COLO668 (cell line): ENCODE measurements around the gene OSM.

Experiments
- DNase-seq: peaks from one replicate; lab custom pipeline; 2025; ENCODE audit not compliant: unreplicated experiment; lab: John Stamatoyannopoulos, UW

Gene OSM

GRCh38 chr22:30297991-30298701 is 31.5 kb upstream of the OSM start:
- no peak for DNase-seq

- DNase-seq: no peak
These were observed 30.8 kb upstream of the OSM start for GRCh38 chr22:30297276-30297990.

- DNase-seq: no peak
These were observed 30.2 kb upstream of the OSM start for GRCh38 chr22:30296833-30297232.

GRCh38 chr22:30296324-30296723 is 29.7 kb upstream of the OSM start:
- DNase-seq: no peak

- DNase-seq: no peak
These were observed 28.9 kb upstream of the OSM start for GRCh38 chr22:30295576-30295975.

GRCh38 chr22:30294830-30295229 is 28.2 kb upstream of the OSM start:
- no peak for DNase-seq

GRCh38 chr22:30294066-30294465 is 27.4 kb upstream of the OSM start:
- DNase-seq: peak; percentile 6

GRCh38 chr22:30293026-30293425 is 26.4 kb upstream of the OSM start:
- DNase-seq: no peak

- no peak for DNase-seq
These were observed 25.7 kb upstream of the OSM start for GRCh38 chr22:30292069-30292970.

GRCh38 chr22:30291058-30291892 is 24.6 kb upstream of the OSM start:
- DNase-seq: peak; percentile 61

GRCh38 chr22:30290342-30291057 is 23.8 kb upstream of the OSM start:
- DNase-seq: peak; percentile 61

- DNase-seq: no peak
These were observed 23.3 kb upstream of the OSM start for GRCh38 chr22:30289980-30290313.

GRCh38 chr22:30289141-30289979 is 22.7 kb upstream of the OSM start, which contains the start of gene CASTOR1:
CASTOR1 (minus strand) TSS chr22:30289505; CDS start chr22:30289497, 8 bp downstream.
- peak; percentile 93 for DNase-seq

- no peak for DNase-seq
These were observed 21.9 kb upstream of the OSM start for GRCh38 chr22:30288419-30289140.

- peak; percentile 70 for DNase-seq
These were observed 21.2 kb upstream of the OSM start for GRCh38 chr22:30287648-30288418.

- DNase-seq: peak; percentile 73
These were observed 20.4 kb upstream of the OSM start for GRCh38 chr22:30286813-30287647.

- DNase-seq: no peak
These were observed 19.7 kb upstream of the OSM start for GRCh38 chr22:30286331-30286730.
